Measurements from ENCODE around the gene SGF29. TPM values are rescaled to one million over a fixed set of nuclear protein-coding genes. Genes with fewer than 3 reads are reported as not detected.

The SGF29 gene
- total RNA-seq, 1 experiment from 2014 or later = 45.3 TPM

DNA sequence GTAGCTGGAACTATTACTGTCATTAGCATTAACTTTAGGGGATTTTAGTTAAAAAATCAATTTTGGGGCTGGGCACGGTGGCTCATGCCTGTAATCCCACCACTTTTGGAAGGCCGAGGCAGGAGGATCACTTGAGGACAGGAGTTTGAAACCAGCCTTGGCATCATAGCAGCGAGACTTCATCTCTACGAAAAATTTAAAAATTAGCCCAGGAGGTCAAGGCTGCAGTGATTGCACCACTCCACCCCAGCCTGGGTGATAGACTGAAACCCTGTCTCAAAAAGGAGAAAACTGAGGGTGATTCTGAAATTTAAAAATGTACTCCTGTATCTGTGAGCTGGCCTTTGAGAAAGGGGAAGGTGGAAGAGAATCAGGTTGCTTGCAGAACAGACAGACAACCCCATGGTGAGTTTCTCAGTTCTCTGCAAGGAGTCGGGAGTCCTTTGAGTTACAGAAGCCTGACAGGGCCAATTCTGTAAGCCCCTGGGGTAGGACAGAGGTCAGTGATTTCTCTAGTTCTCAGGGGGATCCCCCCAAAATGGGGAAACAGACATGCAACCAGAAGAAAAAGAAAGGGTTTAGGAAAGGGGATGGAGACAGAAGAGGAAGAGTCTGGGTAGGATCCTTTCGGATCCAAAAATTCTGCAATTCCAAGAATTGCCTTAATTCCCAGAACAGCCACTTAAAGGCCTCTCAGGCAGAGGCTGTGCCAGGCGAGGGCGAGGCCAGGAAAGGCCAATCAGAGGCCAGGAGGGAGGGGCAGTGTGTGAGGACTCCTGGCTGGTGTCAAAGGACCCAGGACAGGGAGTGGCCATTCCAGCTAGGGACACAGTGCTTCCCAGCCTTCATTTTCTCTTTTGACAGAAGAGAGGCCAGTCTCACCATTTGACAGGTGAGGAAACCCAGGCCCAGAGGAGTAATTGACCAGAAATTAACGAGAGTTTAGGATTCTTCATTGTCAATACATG lies 21.7 kb upstream of the SGF29 start:
- no peak overlapping the region for H3K27ac ChIP-seq
- H3K9me2 ChIP-seq (ENCODE audit: insufficient read depth) = no peaks in the 10 kb centered on the region
- intact Hi-C loops (cut with micrococcal nuclease; ENCODE audit: unreplicated experiment) = no loop called here

DNA sequence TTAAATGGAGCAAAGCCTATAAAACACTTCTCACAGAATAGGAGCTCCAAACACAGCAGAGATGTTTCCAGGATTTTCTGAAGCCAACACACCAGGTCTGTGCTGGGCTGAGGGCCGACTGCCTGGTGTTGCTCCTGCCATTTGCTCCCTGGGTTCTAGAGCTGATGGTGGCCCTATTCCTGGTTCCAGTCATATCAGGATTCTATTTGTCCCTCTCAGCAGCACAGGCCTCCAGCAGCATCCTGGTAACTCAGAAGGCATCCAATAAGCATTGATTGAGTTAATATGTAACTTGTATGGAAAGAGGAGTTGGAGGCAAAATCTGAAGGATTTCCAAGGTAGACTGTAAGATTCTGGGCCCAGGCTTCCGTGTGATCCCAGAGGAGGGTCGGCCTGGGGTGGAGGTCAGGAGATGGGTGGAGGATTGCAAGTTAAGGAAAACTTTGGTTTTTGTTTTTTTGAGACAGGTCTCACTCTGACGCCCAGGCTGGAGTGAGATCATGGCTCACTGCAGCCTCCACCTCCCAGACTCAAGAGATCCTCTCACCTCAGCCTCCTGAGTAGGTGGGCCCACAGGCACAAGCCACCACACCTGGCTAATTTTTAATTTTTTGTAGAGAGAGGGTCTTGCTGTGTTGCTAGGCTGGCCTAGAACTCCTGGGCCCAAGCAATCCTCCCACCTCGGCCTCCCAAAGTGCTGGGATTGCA lies 20.6 kb upstream of the SGF29 start:
- DNase-seq = no peak
- no peak overlapping the region for H3K4me3 ChIP-seq
- no peak overlapping the region for H3K4me2 ChIP-seq
- peaks cover 21% of the 10 kb centered on the region; the same call in 1 of the 2 replicates for H3F3A ChIP-seq (ENCODE audit: insufficient read depth, low read depth)
- no peaks in the 10 kb centered on the region for H3K9me2 ChIP-seq (ENCODE audit: insufficient read depth)
- H3K79me2 ChIP-seq (ENCODE audit: low read depth) = no peaks in the 10 kb centered on the region
- H3K36me3 ChIP-seq (ENCODE audit: low read depth) = no peaks in the 10 kb centered on the region
- H4K20me1 ChIP-seq (ENCODE audit: insufficient read depth) = no peaks in the 10 kb centered on the region
- H3K27me3 ChIP-seq (ENCODE audit: insufficient read depth, low read depth) = no peaks in the 10 kb centered on the region
- ChIA-PET POLR2A (ENCODE audit: unreplicated experiment) (interaction anchor here (0.6 kb wide), 1 partner anchor 28 kb away, joined by 5 read pairs; no protein-coding TSS in a partner anchor), CTCF (no interaction called here)
- BruUV-seq (replicated peaks) = no TSS peak
- no peak overlapping the region for H2AFZ ChIP-seq
- H3K9me3 ChIP-seq (ENCODE audit: insufficient read depth, low read depth) = no peaks in the 10 kb centered on the region
- TF ChIP-seq CTCF (conservative IDR thresholded peaks at IDR 0.05) = no peak
- TF ChIP-seq EZH2 (IDR thresholded peaks at IDR 0.05; ENCODE audit: low read depth) = no peak
- H3K27ac ChIP-seq = no peak overlapping the region
- intact Hi-C loops (cut with micrococcal nuclease; ENCODE audit: unreplicated experiment) = no loop called here
- H3K4me1 ChIP-seq (replicated peaks; ENCODE audit: insufficient read depth) = peaks cover 26% of the 10 kb centered on the region

More for the DNA sequence above, 21.7 kb upstream of the SGF29 start:
- H3K79me2 ChIP-seq (ENCODE audit: low read depth) = no peaks in the 10 kb centered on the region
- no peak overlapping the region for H3K4me3 ChIP-seq
- no peaks in the 10 kb centered on the region for H3K36me3 ChIP-seq (ENCODE audit: low read depth)
- peaks cover 36% of the 10 kb centered on the region for H3K4me1 ChIP-seq (replicated peaks; ENCODE audit: insufficient read depth)
- H2AFZ ChIP-seq = no peak overlapping the region
- no peak overlapping the region for H3K4me2 ChIP-seq
- BruUV-seq (replicated peaks) = no TSS peak
- no peaks in the 10 kb centered on the region for H3K27me3 ChIP-seq (ENCODE audit: insufficient read depth, low read depth)
- H4K20me1 ChIP-seq (ENCODE audit: insufficient read depth) = no peaks in the 10 kb centered on the region
- CTCF ChIA-PET = interaction anchor here (0.5 kb wide), 1 partner anchor 65 kb away, joined by 4 read pairs; the partner anchor contains the start of gene SULT1A2
- H3F3A ChIP-seq (ENCODE audit: insufficient read depth, low read depth) = peaks cover 27% of the 10 kb centered on the region; the same call in 1 of the 2 replicates
- peak; percentile 53 to 76 for DNase-seq
- POLR2A ChIA-PET (ENCODE audit: unreplicated experiment) = no interaction called here
- TF ChIP-seq CTCF (conservative IDR thresholded peaks at IDR 0.05) (no peak), EZH2 (IDR thresholded peaks at IDR 0.05; ENCODE audit: low read depth) (no peak)
- no peaks in the 10 kb centered on the region for H3K9me3 ChIP-seq (ENCODE audit: insufficient read depth, low read depth)

GRCh38 chr16:28534542-28535373 lies 19.0 kb upstream of the SGF29 start:
- peaks cover 23% of the 10 kb centered on the region for H3K4me1 ChIP-seq (replicated peaks; ENCODE audit: insufficient read depth)
- no peak for DNase-seq
- H3K27me3 ChIP-seq (ENCODE audit: insufficient read depth, low read depth) = no peaks in the 10 kb centered on the region
- no peaks in the 10 kb centered on the region for H3K79me2 ChIP-seq (ENCODE audit: low read depth)
- ChIA-PET CTCF (no interaction called here), POLR2A (ENCODE audit: unreplicated experiment) (no interaction called here)
- no peak overlapping the region for H3K4me2 ChIP-seq
- BruUV-seq (replicated peaks) = no TSS peak
- intact Hi-C loops (cut with micrococcal nuclease; ENCODE audit: unreplicated experiment) = no loop called here
- H4K20me1 ChIP-seq (ENCODE audit: insufficient read depth) = no peaks in the 10 kb centered on the region
- no peak overlapping the region for H2AFZ ChIP-seq
- H3K9me3 ChIP-seq (ENCODE audit: insufficient read depth, low read depth) = no peaks in the 10 kb centered on the region
- no peaks in the 10 kb centered on the region for H3K36me3 ChIP-seq (ENCODE audit: low read depth)
- H3K4me3 ChIP-seq = no peak overlapping the region
- TF ChIP-seq CTCF (conservative IDR thresholded peaks at IDR 0.05) = no peak
- no peak for TF ChIP-seq EZH2 (IDR thresholded peaks at IDR 0.05; ENCODE audit: low read depth)
- no peaks in the 10 kb centered on the region for H3K9me2 ChIP-seq (ENCODE audit: insufficient read depth)
- H3F3A ChIP-seq (ENCODE audit: insufficient read depth, low read depth) = peaks cover 8% of the 10 kb centered on the region; the same call in 1 of the 2 replicates
- H3K27ac ChIP-seq = no peak overlapping the region

Measured in PC-9 (cell line).